IPS-NIHi7 (cell line): ENCODE results near the gene SLC27A1.
"Not testable (repeated sequence)": the region's sequence is repeated elsewhere in the genome, so short reads cannot be mapped to it uniquely, and the experiment has no call there.

Experiments
- DNase-seq: peaks from one replicate; pipeline ENCODE4 v3.0.0; 2012; ENCODE audit warnings: mixed read lengths; ENCODE audit errors: extremely low spot score

The SLC27A1 gene

GRCh38 chr19:17456127-17456526, 14.2 kb upstream of the SLC27A1 start:
- no peak for DNase-seq

- DNase-seq: no peak
Measured at GRCh38 chr19:17457616-17458015, 12.7 kb upstream of the SLC27A1 start.

- DNase-seq: no peak
Measured at GRCh38 chr19:17458970-17459369, 11.4 kb upstream of the SLC27A1 start.

DNA sequence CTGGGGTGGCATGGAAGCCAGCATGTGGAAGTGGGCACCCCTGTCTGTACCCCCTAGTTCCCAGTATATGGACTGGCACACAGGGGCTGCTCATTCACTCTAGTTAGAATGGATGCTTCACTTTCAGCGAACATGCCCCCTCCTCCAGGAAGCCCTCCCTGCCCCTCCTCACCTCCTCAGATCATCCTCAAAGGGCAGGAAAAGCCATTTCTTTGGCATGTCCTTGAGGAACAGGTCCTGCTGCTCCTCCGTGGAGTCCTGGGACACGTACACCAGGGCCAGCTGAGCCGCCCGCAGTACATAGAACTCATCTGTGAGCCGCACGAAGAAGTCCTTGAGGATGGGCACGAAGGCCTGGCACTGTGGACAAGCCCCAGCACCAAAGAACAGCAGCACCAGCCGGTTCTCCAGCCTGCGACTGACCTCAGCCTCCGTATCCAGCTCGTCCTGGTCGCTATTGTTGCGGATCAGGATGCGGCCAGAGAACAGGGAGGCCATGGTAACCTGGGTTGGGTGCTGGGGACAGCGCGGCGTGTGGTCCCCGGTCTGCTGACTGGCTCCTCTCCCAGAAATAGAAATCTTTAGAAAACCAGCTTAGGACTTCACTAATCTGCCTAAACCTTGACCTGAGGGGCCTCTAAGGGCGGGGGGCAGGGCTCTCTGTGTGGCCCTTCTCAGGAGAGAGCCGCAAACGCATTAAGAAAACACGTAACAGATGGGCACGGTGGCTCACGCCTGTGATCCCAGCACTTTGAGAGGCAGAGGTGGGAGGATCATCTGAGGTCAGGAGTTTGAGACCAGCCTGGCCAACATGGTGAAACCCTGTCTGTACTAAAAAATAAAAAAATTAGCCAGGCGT, 9.7 kb upstream of the SLC27A1 start, which contains the start of gene NXNL1:
Gene NXNL1, minus strand, starts transcription at position 555 of the 859 bp plus-strand sequence. Its CDS starts 57 bp downstream, at position 498.
- DNase-seq: no peak

DNA sequence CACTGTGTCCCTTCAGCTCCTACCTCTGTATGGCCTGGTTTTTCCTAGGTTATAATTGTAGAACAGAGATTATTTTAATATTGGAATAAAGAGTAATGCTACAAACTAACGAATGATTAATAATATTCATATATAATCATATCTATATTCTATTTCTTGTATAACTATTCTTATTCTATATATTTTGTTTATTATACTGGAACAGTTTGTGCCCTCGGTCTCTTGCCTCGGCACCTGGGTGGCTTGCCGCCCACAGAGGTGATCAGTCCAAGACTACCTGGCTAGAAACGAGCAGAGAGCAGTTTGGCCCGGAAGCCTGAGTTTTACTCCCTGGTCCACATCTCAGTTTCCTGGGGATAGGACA, 3.9 kb upstream of the SLC27A1 start:
- DNase-seq: no peak

DNA sequence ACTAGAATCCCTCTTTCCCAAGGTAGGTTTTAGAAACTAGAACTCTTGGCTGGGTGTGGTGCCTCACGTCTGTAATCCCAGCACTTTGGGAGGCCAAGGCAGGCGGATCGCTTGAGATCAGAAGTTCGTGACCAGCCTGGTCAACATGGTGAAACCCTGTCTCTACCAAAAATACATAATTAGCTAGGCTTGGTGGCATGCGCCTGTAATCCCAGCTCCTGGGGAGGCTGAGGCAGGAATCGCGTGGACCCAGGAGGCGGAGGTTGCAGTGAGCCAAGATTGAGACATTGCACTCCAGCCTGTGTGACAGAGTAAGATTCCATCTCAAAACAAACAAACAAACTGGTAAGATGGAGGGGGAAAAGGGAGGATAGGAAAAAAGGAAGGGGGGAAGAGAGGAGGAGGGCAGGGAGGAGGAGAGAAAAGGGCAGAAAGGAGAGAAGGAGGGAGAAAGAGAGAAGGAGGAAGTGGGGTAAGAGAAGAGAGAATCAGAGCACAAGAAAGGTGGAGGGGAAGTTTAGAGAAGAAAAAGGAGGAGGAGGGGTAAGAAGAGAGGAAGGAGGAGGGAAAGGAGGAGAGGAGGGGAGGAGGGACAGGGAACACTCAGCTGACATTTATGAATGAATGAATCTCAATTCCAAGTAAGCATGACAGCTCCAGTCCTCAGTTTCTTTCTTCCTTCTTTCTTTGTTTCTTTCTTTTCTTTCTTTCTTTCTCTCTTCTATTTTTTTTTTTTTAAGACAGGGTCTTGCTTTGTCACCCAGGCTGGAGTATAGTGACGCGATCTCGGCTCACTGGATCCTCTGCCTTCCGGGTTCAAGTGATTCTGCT, 2.6 kb upstream of the SLC27A1 start:
- DNase-seq: no peak

GRCh38 chr19:17468302-17469091, 1.8 kb upstream of the SLC27A1 start:
- no peak for DNase-seq

GRCh38 chr19:17469092-17469480, 1.2 kb upstream of the SLC27A1 start:
- DNase-seq: no peak

DNA sequence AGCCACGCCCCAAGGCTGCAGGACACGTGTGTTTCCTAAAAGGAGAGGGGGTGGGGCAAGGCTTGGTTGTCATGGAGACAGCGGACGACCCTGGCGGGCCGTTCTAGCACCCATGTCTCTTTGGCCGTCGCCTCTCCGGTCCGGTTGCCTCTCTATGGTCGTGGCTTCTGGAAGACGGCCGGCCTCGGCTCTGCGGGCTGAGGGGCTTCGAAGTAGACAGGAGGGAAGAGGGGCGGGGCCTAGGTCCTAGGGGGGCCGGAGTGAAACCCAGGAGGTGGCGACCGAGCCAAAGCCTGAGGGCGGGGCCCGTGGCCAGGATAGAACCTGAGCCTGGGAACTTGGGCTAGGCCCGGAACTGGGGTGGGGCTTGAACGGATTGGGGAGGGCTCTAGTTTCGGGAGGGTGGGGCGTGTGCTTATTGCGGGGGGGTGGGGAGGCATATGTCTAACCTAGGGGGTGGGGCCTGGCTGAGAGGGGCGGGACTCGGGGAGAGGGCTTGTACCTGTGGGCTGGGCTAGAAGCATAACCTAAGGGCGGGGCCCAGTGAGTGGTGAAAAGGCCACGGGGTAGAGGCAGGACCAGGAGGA, 750 bp upstream of the SLC27A1 start:
- peak; percentile 84 for DNase-seq

- DNase-seq: no peak
Measured at GRCh38 chr19:17471410-17472125, 1.2 kb downstream of the SLC27A1 start.

GRCh38 chr19:17473041-17473440, 2.7 kb downstream of the SLC27A1 start:
- no peak for DNase-seq

DNA sequence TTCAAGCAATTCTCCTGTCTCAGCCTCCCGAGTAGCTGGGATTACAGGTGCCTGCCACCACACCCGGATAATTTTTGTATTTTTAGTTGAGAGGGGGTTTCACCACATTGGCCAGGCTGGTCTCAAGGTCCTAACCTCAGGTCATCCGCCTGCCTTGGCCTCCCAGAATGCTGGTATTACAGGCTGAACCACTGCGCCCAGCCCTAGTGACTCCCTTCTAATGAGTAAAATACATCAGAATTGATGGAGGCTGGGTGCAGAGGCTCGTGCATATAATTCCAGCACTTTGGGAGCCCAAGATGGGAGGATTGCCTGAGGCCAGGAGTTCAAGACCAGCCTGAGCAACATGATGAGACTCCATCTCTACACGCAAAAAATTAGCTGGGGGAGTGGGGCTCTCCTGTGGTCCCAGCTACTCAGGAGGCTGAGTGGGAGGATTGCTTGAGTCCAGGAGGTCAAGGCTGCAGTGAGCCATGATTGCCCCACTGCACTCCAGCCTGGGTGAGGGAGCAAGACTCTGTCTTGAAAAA, 4.8 kb downstream of the SLC27A1 start:
- not testable (repeated sequence) for DNase-seq

- no peak for DNase-seq
Measured at GRCh38 chr19:17475541-17476115, 5.3 kb downstream of the SLC27A1 start.

- DNase-seq: no peak
Measured at GRCh38 chr19:17479325-17479791, 9.0 kb downstream of the SLC27A1 start.

GRCh38 chr19:17481986-17482385, 11.7 kb downstream of the SLC27A1 start:
- no peak for DNase-seq

DNA sequence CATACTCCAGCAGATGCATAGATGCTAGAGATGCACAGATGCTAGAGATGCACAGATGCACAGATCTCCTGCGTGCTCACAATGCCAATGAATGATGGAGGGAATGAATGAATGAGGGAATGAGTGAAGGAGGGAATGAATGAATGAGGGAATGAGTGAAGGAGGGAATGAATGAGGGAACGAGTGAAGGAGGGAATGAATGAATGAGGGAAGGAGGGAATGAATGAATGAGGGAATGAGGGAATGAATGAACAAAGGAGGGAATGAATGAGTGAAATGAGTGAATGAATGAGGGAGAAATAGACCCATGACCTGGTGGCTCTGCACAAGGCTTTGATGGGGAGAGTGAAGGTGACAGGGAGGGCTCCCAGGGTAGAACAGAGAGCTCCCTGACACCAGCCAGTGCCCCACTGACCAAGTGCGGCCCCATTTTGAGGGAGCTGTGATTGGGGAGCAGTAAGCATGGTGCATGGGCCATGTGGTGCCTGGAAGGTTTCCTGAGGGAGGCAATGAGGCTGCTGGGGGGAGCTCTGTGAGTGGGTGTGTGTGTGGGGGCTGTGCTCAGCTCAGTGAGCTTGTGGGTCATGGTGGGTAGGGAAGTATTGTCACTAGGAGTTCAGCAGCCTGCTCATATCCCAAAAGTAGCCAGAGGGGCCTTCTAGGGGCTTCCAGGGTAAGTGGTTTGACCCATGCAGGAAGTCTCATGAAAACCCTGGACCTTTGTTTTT, 12.7 kb downstream of the SLC27A1 start:
- no peak for DNase-seq

DNA sequence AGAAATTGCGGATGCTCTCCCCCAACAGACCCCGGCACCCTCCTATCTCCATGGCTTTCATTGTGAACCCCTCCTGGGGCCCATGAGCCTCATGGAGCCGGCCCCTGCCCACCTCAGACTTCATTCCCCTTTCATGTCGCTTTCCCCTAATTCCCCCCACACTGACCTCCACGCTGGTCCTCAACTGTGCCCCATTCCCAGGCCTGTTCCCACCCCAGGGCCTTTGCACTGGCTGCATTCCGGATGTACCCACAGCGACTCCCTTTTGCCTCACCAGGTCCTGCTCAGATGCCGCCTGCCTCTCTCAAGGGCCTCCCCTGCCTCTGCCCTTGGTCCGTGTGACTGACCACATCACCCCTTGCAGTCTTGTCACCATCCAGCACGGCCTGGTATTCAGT, 13.3 kb downstream of the SLC27A1 start:
- no peak for DNase-seq

DNA sequence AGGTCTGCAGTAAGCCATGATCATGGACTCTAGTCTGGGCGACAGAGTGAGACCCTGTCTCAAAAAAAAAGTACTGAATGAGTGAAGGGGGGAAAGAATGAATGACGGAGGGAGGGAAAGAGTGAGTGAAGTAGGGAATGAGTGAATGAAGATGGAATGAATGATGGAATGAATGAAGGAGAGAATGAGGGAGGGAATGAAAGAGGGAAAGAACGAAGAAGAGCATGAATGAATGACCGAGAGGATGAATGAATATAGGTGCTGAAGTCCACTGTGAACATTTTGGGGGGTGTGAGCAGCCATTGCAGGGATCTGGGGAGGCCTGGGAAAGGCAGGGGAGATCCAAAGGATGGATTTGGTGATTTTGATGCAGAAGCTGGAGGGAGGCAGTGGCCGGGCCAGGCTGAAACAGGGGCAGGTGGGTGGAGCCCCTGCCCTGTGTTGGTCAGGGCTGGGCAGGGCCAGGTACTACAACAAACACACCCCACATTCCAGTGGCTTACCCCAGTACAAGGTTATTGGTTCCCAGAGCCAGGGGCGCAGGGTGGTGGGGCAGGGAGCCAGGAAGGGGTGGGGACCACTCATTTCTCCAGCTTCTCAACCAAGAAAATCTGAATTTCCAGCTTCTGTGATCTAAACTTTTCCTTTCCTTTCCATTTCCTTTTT, 14.3 kb downstream of the SLC27A1 start:
- DNase-seq: no peak
